ENCODE results near the gene TICRR.

The TICRR gene

GRCh38 chr15:89629829-89630228 lies 54.6 kb downstream of the TICRR start:
- DNase-seq, result no peak

- DNase-seq, result no peak
Measured at GRCh38 chr15:89630260-89630659, 55.0 kb downstream of the TICRR start.

- no peak for DNase-seq
Measured at GRCh38 chr15:89630974-89631901, 56.0 kb downstream of the TICRR start.

GRCh38 chr15:89631902-89632264 lies 56.6 kb downstream of the TICRR start:
- DNase-seq, result no peak

GRCh38 chr15:89632563-89633430 lies 57.5 kb downstream of the TICRR start:
- DNase-seq, result no peak

GRCh38 chr15:89633585-89633984 lies 58.3 kb downstream of the TICRR start:
- no peak for DNase-seq

- no peak for DNase-seq
Measured at GRCh38 chr15:89640245-89640644, 65.0 kb downstream of the TICRR start.

- no peak for DNase-seq
Measured at GRCh38 chr15:89641053-89641452, 65.8 kb downstream of the TICRR start.

GRCh38 chr15:89642106-89642505 lies 66.8 kb downstream of the TICRR start:
- DNase-seq, result no peak

GRCh38 chr15:89645680-89646079 lies 70.4 kb downstream of the TICRR start:
- no peak for DNase-seq

- no peak for DNase-seq
Measured at GRCh38 chr15:89646416-89647141, 71.3 kb downstream of the TICRR start.

GRCh38 chr15:89647191-89647851 lies 72.1 kb downstream of the TICRR start:
- no peak for DNase-seq

- DNase-seq, result no peak
Measured at GRCh38 chr15:89648106-89649012, 73.1 kb downstream of the TICRR start.

GRCh38 chr15:89649013-89649625 lies 73.8 kb downstream of the TICRR start:
- DNase-seq, result no peak

- DNase-seq, result no peak
Measured at GRCh38 chr15:89649716-89650115, 74.4 kb downstream of the TICRR start.

- no peak for DNase-seq
Measured at GRCh38 chr15:89652131-89652530, 76.9 kb downstream of the TICRR start.

- DNase-seq, result no peak
Measured at GRCh38 chr15:89652666-89653065, 77.4 kb downstream of the TICRR start.

- DNase-seq, result no peak
Measured at GRCh38 chr15:89653578-89653977, 78.3 kb downstream of the TICRR start.

- no peak for DNase-seq
Measured at GRCh38 chr15:89654301-89654761, 79.1 kb downstream of the TICRR start.

GRCh38 chr15:89654847-89655805 lies 79.9 kb downstream of the TICRR start, which contains the start of gene KIF7:
KIF7 (minus strand) TSS chr15:89655467; CDS start chr15:89652930, 2,537 bp downstream.
- DNase-seq, result no peak

All from GOT3 (cell line).